ENCODE measurements around the gene SESN3.

GRCh38 chr11:95266751-95267374 lies 35.9 kb upstream of the SESN3 start:
- TF ChIP-seq, protein P1, sequence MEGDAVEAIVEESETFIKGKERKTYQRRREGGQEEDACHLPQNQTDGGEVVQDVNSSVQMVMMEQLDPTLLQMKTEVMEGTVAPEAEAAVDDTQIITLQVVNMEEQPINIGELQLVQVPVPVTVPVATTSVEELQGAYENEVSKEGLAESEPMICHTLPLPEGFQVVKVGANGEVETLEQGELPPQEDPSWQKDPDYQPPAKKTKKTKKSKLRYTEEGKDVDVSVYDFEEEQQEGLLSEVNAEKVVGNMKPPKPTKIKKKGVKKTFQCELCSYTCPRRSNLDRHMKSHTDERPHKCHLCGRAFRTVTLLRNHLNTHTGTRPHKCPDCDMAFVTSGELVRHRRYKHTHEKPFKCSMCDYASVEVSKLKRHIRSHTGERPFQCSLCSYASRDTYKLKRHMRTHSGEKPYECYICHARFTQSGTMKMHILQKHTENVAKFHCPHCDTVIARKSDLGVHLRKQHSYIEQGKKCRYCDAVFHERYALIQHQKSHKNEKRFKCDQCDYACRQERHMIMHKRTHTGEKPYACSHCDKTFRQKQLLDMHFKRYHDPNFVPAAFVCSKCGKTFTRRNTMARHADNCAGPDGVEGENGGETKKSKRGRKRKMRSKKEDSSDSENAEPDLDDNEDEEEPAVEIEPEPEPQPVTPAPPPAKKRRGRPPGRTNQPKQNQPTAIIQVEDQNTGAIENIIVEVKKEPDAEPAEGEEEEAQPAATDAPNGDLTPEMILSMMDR (IDR thresholded peaks at IDR 0.05) = no peak
- TF ChIP-seq POLR2AphosphoS5 (IDR thresholded peaks at IDR 0.05) = peak in 1 of 2 donors; percentile 10
- TF ChIP-seq POLR2A (IDR thresholded peaks at IDR 0.05) = no peak
